SK-N-SH (cell line): Measurements from ENCODE around the gene BCL11A. TPM values are rescaled to one million over a fixed set of nuclear protein-coding genes. Genes with fewer than 3 reads are reported as not detected.

Source experiments
- CTCF ChIA-PET: fragments of 300-600, 350-600 bp; formaldehyde crosslinking; extraction: SDS; loops from one replicate; lab custom pipeline; 2021; lab: Yijun Ruan, JAX
- POLR2A ChIA-PET: fragments of 350-600 bp; sonication (Branson Sonifier 250); formaldehyde crosslinking; extraction: SDS; loops from one replicate; lab custom pipeline; 2020; ENCODE audit warnings: antibody characterized with exemption, inconsistent platforms; lab: Yijun Ruan, JAX
- DNase-seq: peaks from one replicate; pipeline ENCODE4 v3.0.0; 2012
- H2AFZ ChIP-seq: fragments of 200-600 bp; sonication (generic); 2 replicates; pipeline ENCODE4 v1.8.1; 2016; ENCODE audit warnings: antibody characterized with exemption, mild to moderate bottlenecking, low read depth
- H3F3A ChIP-seq: fragments of 200-600 bp; sonication (generic); replicated peaks from 2 replicates; pipeline ENCODE3; 2016; ENCODE audit warnings: antibody characterized with exemption, mild to moderate bottlenecking; ENCODE audit not compliant: insufficient read depth
- H3K27ac ChIP-seq, 2 experiments: fragments of 200-500 bp in 1 of 2; fragments of 200-600 bp in 1 of 2; sonication (Bioruptor generic) in 1 of 2; sonication (generic), shearing (Covaris generic) in 1 of 2; 2 replicates each; pipeline versions ENCODE4 v1.5.1 to v1.6.1; 2014 to 2016; ENCODE audit warnings: low read depth in 2 of 2, inconsistent platforms in 1 of 2, low read length in 1 of 2, mild to moderate bottlenecking in 1 of 2, mixed read lengths in 1 of 2
- H3K27me3 ChIP-seq: fragments of 200-600 bp; sonication (generic), shearing (Covaris generic); 2 replicates; pipeline ENCODE4 v1.6.1; 2016; ENCODE audit warnings: mixed run types; ENCODE audit not compliant: insufficient read depth
- H3K36me3 ChIP-seq, 2 experiments: fragments of 200-500 bp in 1 of 2; fragments of 200-600 bp in 1 of 2; sonication (Bioruptor generic) in 1 of 2; sonication (generic) in 1 of 2; replicated peaks in 1 of 2; 2 replicates each; pipeline versions ENCODE3 to v1.5.1; 2014 to 2016; ENCODE audit warnings: low read length in 1 of 2, mild to moderate bottlenecking in 1 of 2; ENCODE audit not compliant: insufficient read depth in 2 of 2, control insufficient read depth in 1 of 2
- H3K4me1 ChIP-seq, 2 experiments: fragments of 200-500 bp in 1 of 2; fragments of 200-600 bp in 1 of 2; sonication (Bioruptor generic) in 1 of 2; sonication (generic), shearing (Covaris generic) in 1 of 2; 2 replicates each; pipeline versions ENCODE4 v1.5.1 to v1.6.1; 2014 to 2016; ENCODE audit warnings: low read depth in 1 of 2, low read length in 1 of 2, mixed run types in 1 of 2; ENCODE audit not compliant: insufficient read depth in 2 of 2, control insufficient read depth in 1 of 2
- H3K4me2 ChIP-seq: fragments of 200-600 bp; sonication (generic), shearing (Covaris generic); 2 replicates; pipeline ENCODE4 v1.6.1; 2017; ENCODE audit warnings: mixed run types
- H3K4me3 ChIP-seq, 2 experiments: fragments of 200-500 bp in 1 of 2; fragments of 200-600 bp in 1 of 2; sonication (Bioruptor generic) in 1 of 2; sonication (generic), shearing (Covaris generic) in 1 of 2; 2 replicates each; pipeline versions ENCODE4 v1.5.1 to v1.8.1; 2014 to 2016; ENCODE audit warnings: low read depth in 2 of 2, inconsistent platforms in 1 of 2, low read length in 1 of 2, mild to moderate bottlenecking in 1 of 2, mixed read lengths in 1 of 2, moderate library complexity in 1 of 2
- H3K79me2 ChIP-seq: fragments of 200-600 bp; sonication (generic); 2 replicates; pipeline ENCODE4 v1.8.1; 2017; ENCODE audit warnings: mild to moderate bottlenecking; ENCODE audit not compliant: insufficient read depth
- H3K9ac ChIP-seq: fragments of 200-600 bp; sonication (generic); 2 replicates; pipeline ENCODE4 v1.6.1; 2017; ENCODE audit warnings: mixed run types
- H3K9me2 ChIP-seq: fragments of 200-600 bp; sonication (generic); 2 replicates; pipeline ENCODE4 v1.6.1; 2017; ENCODE audit warnings: mixed run types
- H3K9me3 ChIP-seq: fragments of 200-600 bp; sonication (generic); 2 replicates; pipeline ENCODE4 v1.6.1; 2017; ENCODE audit warnings: mixed run types, mild to moderate bottlenecking, moderate library complexity
- H4K20me1 ChIP-seq: fragments of 200-600 bp; sonication (generic); 2 replicates; pipeline ENCODE4 v1.6.1; 2017; ENCODE audit warnings: mild to moderate bottlenecking, mixed run types; ENCODE audit not compliant: insufficient read depth
- CTCF ChIP-seq: fragments of 200-600 bp; sonication (generic); IDR thresholded peaks from 2 replicates; pipeline ENCODE4 v1.6.1; 2017; ENCODE audit warnings: antibody characterized with exemption, mild to moderate bottlenecking, moderate library complexity
- JUND ChIP-seq: IDR thresholded peaks from 2 replicates; pipeline ENCODE4 v1.4.0; 2012
- MAX ChIP-seq: IDR thresholded peaks from 2 replicates; pipeline ENCODE4 v1.4.0; 2012; ENCODE audit warnings: low read depth
- MXI1 ChIP-seq: IDR thresholded peaks from 2 replicates; pipeline ENCODE4 v1.6.1; 2012; ENCODE audit warnings: mild to moderate bottlenecking, low read depth, low read length, improper control_type of control experiment
- NFIC ChIP-seq: IDR thresholded peaks from 2 replicates; pipeline ENCODE4 v1.4.0; 2012; ENCODE audit warnings: borderline replicate concordance
- RCOR1 ChIP-seq: fragments of 150-350 bp; IDR thresholded peaks from 2 replicates; pipeline ENCODE4 v1.6.1; 2017; ENCODE audit warnings: antibody characterized with exemption, low read length
- RXRA ChIP-seq: IDR thresholded peaks from 2 replicates; pipeline ENCODE4 v1.4.0; 2012; ENCODE audit warnings: low read depth, mild to moderate bottlenecking, borderline replicate concordance
- TCF12 ChIP-seq: IDR thresholded peaks from 2 replicates; pipeline ENCODE4 v1.4.0; 2012
- USF2 ChIP-seq: fragments of 150-350 bp; IDR thresholded peaks from 2 replicates; pipeline ENCODE4 v1.6.1; 2017; ENCODE audit warnings: antibody characterized with exemption, low read length, low read depth, borderline replicate concordance
- YY1 ChIP-seq: IDR thresholded peaks from 2 replicates; pipeline ENCODE4 v1.4.0; 2012; ENCODE audit warnings: low read depth, mild to moderate bottlenecking
- WGBS: methylation state at CpG from one replicate; pipeline ENCODE4 v1.1.6; 2017; ENCODE audit warnings: low lambda C conversion rate; 5-methylcytosine and 5-hydroxymethylcytosine counted together
- polyA plus RNA-seq, 3 experiments: library from polyadenylated mRNA; depleted of rRNA; stranded (reverse); fragments of >200 nt; gene quantifications; 2 replicates each; pipeline ENCODE4 v1.2.3, GENCODE V29; 2012

Gene BCL11A
- polyA plus RNA-seq, 1 of the 3 experiments (the other 2 are of a cell fraction), result 1.9 TPM

GRCh38 chr2:60552078-60552850 lies 1.2 kb downstream of the BCL11A start:
- Histone ChIP-seq H3K4me2 (peak overlapping the region; percentile 96), H4K20me1 (no peaks in the 10 kb centered on the region), H3K9me3 (no peaks in the 10 kb centered on the region), H3K4me1 (peaks cover 6 to 35% of the 10 kb centered on the region in 2 experiments; a peak in 1 of 4 replicates), H3F3A (peaks cover 9% of the 10 kb centered on the region), H3K9me2 (no peaks in the 10 kb centered on the region), H3K36me3 (no peaks in the 10 kb centered on the region)
- DNase-seq, result peak; percentile 54
- CTCF ChIA-PET, result interaction anchor here (1.4 to 4.1 kb wide), 3 partner anchors 7 to 13 kb away, joined by 3 to 24 read pairs (median 3); no protein-coding TSS in a partner anchor
- POLR2A ChIA-PET, result interaction anchor here (0.6 kb wide), 1 partner anchor 16 kb away, joined by 3 read pairs; no protein-coding TSS in a partner anchor
- TF ChIP-seq TCF12 (no peak), MXI1 (no peak), YY1 (no peak), CTCF (no peak), RXRA (no peak)
- TF ChIP-seq, all 33 proteins: peak for 0
- Histone ChIP-seq H3K27me3 (peaks cover 14% of the 10 kb centered on the region; the same call in 1 of the 2 replicates), H2AFZ (peak overlapping the region; percentile 96), H3K79me2 (peaks cover 45% of the 10 kb centered on the region), H3K9ac (peak overlapping the region; percentile 86; the same call in 1 of the 2 replicates), H3K27ac (peak overlapping the region in 1 of 2 experiments; percentile 74; a peak in 2 of 4 replicates), H3K4me3 (peak overlapping the region; percentile 75 to 98)
- WGBS, result 0% methylated on average over 45 of the region's 49 CpGs

GRCh38 chr2:60551240-60552077 lies 2.0 kb downstream of the BCL11A start:
- Histone ChIP-seq H3K9me2 (no peaks in the 10 kb centered on the region), H3K9me3 (no peaks in the 10 kb centered on the region), H3K4me3 (peak overlapping the region; percentile 75 to 98), H3K4me1 (peaks cover 3 to 35% of the 10 kb centered on the region in 2 experiments; a peak in 1 of 4 replicates), H3K79me2 (peaks cover 53% of the 10 kb centered on the region), H3F3A (peaks cover 9% of the 10 kb centered on the region), H3K27ac (peak overlapping the region in 1 of 2 experiments; percentile 74; a peak in 2 of 4 replicates), H2AFZ (peak overlapping the region; percentile 78), H3K36me3 (no peaks in the 10 kb centered on the region), H4K20me1 (no peaks in the 10 kb centered on the region), H3K9ac (peak overlapping the region; percentile 86; the same call in 1 of the 2 replicates), H3K4me2 (peak overlapping the region; percentile 96), H3K27me3 (peaks cover 8% of the 10 kb centered on the region; the same call in 1 of the 2 replicates)
- ChIA-PET POLR2A (interaction anchor here (0.6 kb wide), 1 partner anchor 17 kb away, joined by 3 read pairs; no protein-coding TSS in a partner anchor), CTCF (interaction anchor here (0.7 to 4.1 kb wide), 9 partner anchors 8 to 1318 kb away, joined by 3 to 24 read pairs (median 7); no protein-coding TSS in a partner anchor)
- TF ChIP-seq RCOR1, result no peak
- no peak for TF ChIP-seq JUND
- no peak for TF ChIP-seq USF2
- TF ChIP-seq MAX, result peak; percentile 67; the same call in 1 of the 2 replicates
- 0 out of 2 replicates have a peak, but pooled peaks have one; percentile 5 for TF ChIP-seq NFIC
- peak; percentile 62 for DNase-seq
- WGBS, result 7% methylated on average over 38 of the region's 63 CpGs
